WTC11 (cell line): Measurements from ENCODE around the gene ASAH2B. TPM values are rescaled to one million over a fixed set of nuclear protein-coding genes. Genes with fewer than 3 reads are reported as not detected.

ENCODE experiments used
- ATAC-seq: fragments of 200-7000 bp; cut with Tn5 transposase; 2 replicates; pipeline ENCODE4 v1.10.0; 2021; ENCODE audit warnings: mild to moderate bottlenecking, moderate library complexity
- CTCF ChIA-PET: fragments of 300-600 bp; sonication (Branson Sonifier 250); formaldehyde crosslinking; loops from one replicate; lab custom pipeline; 2021; ENCODE audit warnings: antibody characterized with exemption; lab: Charles Lee
- POLR2A ChIA-PET: fragments of 350-600 bp; sonication (Branson Sonifier 250); formaldehyde crosslinking; loops from one replicate; lab custom pipeline; 2021; ENCODE audit warnings: antibody characterized with exemption; lab: Charles Lee
- DNase-seq: peaks from one replicate; pipeline ENCODE4 v3.0.0; 2021; ENCODE audit warnings: low spot score
- H3K27ac Mint-ChIP-seq: 2 replicates; pipeline ENCODE4 v1.8.0; 2021; ENCODE audit warnings: mixed read lengths
- H3K27me3 Mint-ChIP-seq: 2 replicates; pipeline ENCODE4 v1.8.0; 2021; ENCODE audit warnings: low read depth, mild to moderate bottlenecking, moderate library complexity, mixed read lengths
- H3K36me3 Mint-ChIP-seq: 2 replicates; pipeline ENCODE4 v1.8.0; 2021; ENCODE audit warnings: mixed read lengths
- H3K4me1 Mint-ChIP-seq: 2 replicates; pipeline ENCODE4 v1.8.0; 2022; ENCODE audit warnings: mixed read lengths
- H3K4me3 Mint-ChIP-seq: 2 replicates; pipeline ENCODE4 v1.8.0; 2021; ENCODE audit warnings: mild to moderate bottlenecking, moderate library complexity, mixed read lengths
- H3K9me3 Mint-ChIP-seq: 2 replicates; pipeline ENCODE4 v1.8.0; 2021; ENCODE audit warnings: mixed read lengths
- FOXP4 ChIP-seq: sonication (generic); formaldehyde crosslinking; IDR thresholded peaks from 2 replicates; pipeline ENCODE4 v1.8.0; 2022; ENCODE audit warnings: mild to moderate bottlenecking, missing genetic modification reagents
- ZNF425 ChIP-seq: fragments of 250-450 bp; sonication (Bioruptor Pico); conservative IDR thresholded peaks from 2 replicates; pipeline ENCODE4 v1.9.0; 2021; ENCODE audit warnings: mild to moderate bottlenecking
- total RNA-seq: library from RNA; stranded (reverse); gene quantifications from 3 replicates; pipeline ENCODE4 v1.2.3, GENCODE V29; 2021

ASAH2B gene
- total RNA-seq, 1 experiment from 2014 or later, result 5.7 TPM

- peaks cover 24% of the 10 kb centered on the region for H3K4me1 Mint-ChIP-seq
- no peaks in the 10 kb centered on the region for H3K27me3 Mint-ChIP-seq
- no peaks in the 10 kb centered on the region for H3K9me3 Mint-ChIP-seq
- ChIA-PET CTCF (no interaction called here), POLR2A (interaction anchor here (0.6 kb wide), 1 partner anchor 10 kb away, joined by 3 read pairs; no protein-coding TSS in a partner anchor)
- no peak overlapping the region for H3K4me3 Mint-ChIP-seq
- TF ChIP-seq FOXP4 (CRISPR knock-in tag), result no peak
- TF ChIP-seq ZNF425 (CRISPR knock-in tag), result no peak
- ATAC-seq, result peak; percentile 64
- no peak for DNase-seq
- H3K27ac Mint-ChIP-seq, result no peak overlapping the region
- no peaks in the 10 kb centered on the region for H3K36me3 Mint-ChIP-seq
These were observed 68.4 kb downstream of the ASAH2B start for GRCh38 chr10:50807851-50808776.

Other genes starting within 250 kb of the ASAH2B start
- 12.4 to 14.0 TPM (median 13.2 TPM) in 3 replicates for gene SGMS1, start 116.0 kb upstream of the ASAH2B start, total RNA-seq
- 0.07 to 0.21 TPM (median 0.07 TPM) in 3 replicates for gene A1CF, start 145.7 kb downstream of the ASAH2B start, total RNA-seq